Astrocyte (in vitro differentiated cells and primary cell): ENCODE data around the gene SGK1. TPM values are rescaled to one million over a fixed set of nuclear protein-coding genes. Genes with fewer than 3 reads are reported as not detected.

Source experiments
- DNase-seq: peaks from one replicate; pipeline ENCODE4 v3.0.0-alpha.2; 2010; ENCODE audit warnings: low read depth
- FAIRE-seq: peaks from 2 replicates; lab custom pipeline; 2011; peaks lifted over from hg19 to GRCh38; lab: Jason Lieb, UNC
- H2AFZ ChIP-seq: 2 replicates; pipeline ENCODE4 v1.6.0; 2012; ENCODE audit warnings: low read depth, low read length, inconsistent platforms
- H3K27ac ChIP-seq: 2 replicates; pipeline ENCODE4 v1.5.1; 2011; ENCODE audit warnings: low read depth, low read length, inconsistent platforms
- H3K27me3 ChIP-seq: 2 replicates; pipeline ENCODE4 v1.6.0; 2011; ENCODE audit warnings: low read length, inconsistent platforms; ENCODE audit not compliant: insufficient read depth
- H3K36me3 ChIP-seq: 2 replicates; pipeline ENCODE4 v1.5.1; 2011; ENCODE audit warnings: low read length, inconsistent platforms; ENCODE audit not compliant: insufficient read depth
- H3K4me1 ChIP-seq: 2 replicates; pipeline ENCODE4 v1.5.1; 2011; ENCODE audit warnings: low read length, inconsistent platforms; ENCODE audit not compliant: insufficient read depth
- H3K4me2 ChIP-seq: 2 replicates; pipeline ENCODE4 v1.6.0; 2012; ENCODE audit warnings: low read length, inconsistent platforms
- H3K4me3 ChIP-seq: 2 replicates; pipeline ENCODE4 v1.5.1; 2011; ENCODE audit warnings: low read depth, mild to moderate bottlenecking, low read length, inconsistent platforms; ENCODE audit not compliant: insufficient read depth
- H3K79me2 ChIP-seq: 2 replicates; pipeline ENCODE4 v1.6.0; 2012; ENCODE audit warnings: mild to moderate bottlenecking, low read length, inconsistent platforms; ENCODE audit not compliant: insufficient read depth
- H3K9ac ChIP-seq: 2 replicates; pipeline ENCODE4 v1.6.0; 2012; ENCODE audit warnings: mild to moderate bottlenecking, low read length, inconsistent platforms
- H3K9me3 ChIP-seq: 2 replicates; pipeline ENCODE4 v1.5.1; 2012; ENCODE audit warnings: low read depth, mild to moderate bottlenecking, low read length, inconsistent platforms; ENCODE audit not compliant: insufficient read depth
- H4K20me1 ChIP-seq: 2 replicates; pipeline ENCODE4 v1.6.0; 2012; ENCODE audit warnings: low read length, inconsistent platforms; ENCODE audit not compliant: insufficient read depth
- H3K27ac Mint-ChIP-seq: one replicate; pipeline ENCODE4 v1.8.0; 2021; ENCODE audit warnings: mild to moderate bottlenecking, mixed read lengths; ENCODE audit not compliant: unreplicated experiment
- H3K27me3 Mint-ChIP-seq: one replicate; pipeline ENCODE4 v1.8.0; 2021; ENCODE audit warnings: low read depth, mixed read lengths; ENCODE audit not compliant: unreplicated experiment
- H3K36me3 Mint-ChIP-seq: one replicate; pipeline ENCODE4 v1.8.0; 2021; ENCODE audit warnings: low read depth, mixed read lengths; ENCODE audit not compliant: unreplicated experiment
- H3K4me1 Mint-ChIP-seq: one replicate; pipeline ENCODE4 v1.8.0; 2021; ENCODE audit warnings: low read depth, mixed read lengths; ENCODE audit not compliant: unreplicated experiment
- H3K4me3 Mint-ChIP-seq: one replicate; pipeline ENCODE4 v1.8.0; 2021; ENCODE audit warnings: mild to moderate bottlenecking, moderate library complexity, mixed read lengths; ENCODE audit not compliant: unreplicated experiment
- H3K9me3 Mint-ChIP-seq: one replicate; pipeline ENCODE4 v1.8.0; 2021; ENCODE audit warnings: mild to moderate bottlenecking, mixed read lengths; ENCODE audit not compliant: unreplicated experiment
- EZH2 ChIP-seq: IDR thresholded peaks from 2 replicates; pipeline ENCODE4 v1.6.1; 2012; ENCODE audit warnings: mild to moderate bottlenecking, low read length, inconsistent platforms; ENCODE audit not compliant: insufficient read depth
- total RNA-seq: library from RNA; stranded (reverse); gene quantifications from 2 replicates; pipeline ENCODE4 v1.2.1, GENCODE V29; 2021
- TF ChIP-seq, protein P1 (sequence below): IDR thresholded peaks from 2 replicates; pipeline ENCODE4 v1.5.1; 2011; ENCODE audit warnings: low read depth, mild to moderate bottlenecking, inconsistent platforms, low read length, moderate library complexity; ENCODE audit not compliant: insufficient read depth

The SGK1 gene
- total RNA-seq, 1 donor from 2014 or later: 117 TPM

DNA sequence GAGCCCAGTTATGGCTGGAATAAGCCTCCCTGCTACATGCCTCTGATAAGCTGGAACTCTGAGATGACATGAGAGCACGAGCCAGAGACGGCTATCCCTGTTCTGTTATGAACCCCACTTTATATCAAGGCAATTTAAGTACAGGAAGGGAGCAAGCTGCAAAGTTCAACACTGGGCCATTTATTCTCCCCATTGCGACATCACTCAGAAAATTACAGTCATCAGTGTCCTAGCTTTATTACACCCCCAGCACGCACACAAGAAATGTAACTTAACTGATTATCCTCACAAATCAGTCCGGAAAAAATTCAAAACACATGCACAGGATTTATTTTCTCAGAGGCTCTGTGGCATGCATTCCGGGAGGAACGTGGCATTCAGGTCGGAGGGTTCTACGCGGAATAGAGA is 140.2 kb downstream of the SGK1 start:
- Histone ChIP-seq H3K27me3 (no peaks in the 10 kb centered on the region), H3K9me3 (no peaks in the 10 kb centered on the region), H3K27ac (peak overlapping the region; percentile 71), H3K9ac (peak overlapping the region; percentile 71), H4K20me1 (peaks cover 18% of the 10 kb centered on the region), H3K4me1 (peaks cover 28% of the 10 kb centered on the region), H2AFZ (peak overlapping the region; percentile 77), H3K4me3 (peak overlapping the region; percentile 49), H3K36me3 (peaks cover 12% of the 10 kb centered on the region), H3K4me2 (peak overlapping the region; percentile 80), H3K79me2 (peaks cover 20% of the 10 kb centered on the region)
- DNase-seq: peak; percentile 52
- TF ChIP-seq, protein P1, sequence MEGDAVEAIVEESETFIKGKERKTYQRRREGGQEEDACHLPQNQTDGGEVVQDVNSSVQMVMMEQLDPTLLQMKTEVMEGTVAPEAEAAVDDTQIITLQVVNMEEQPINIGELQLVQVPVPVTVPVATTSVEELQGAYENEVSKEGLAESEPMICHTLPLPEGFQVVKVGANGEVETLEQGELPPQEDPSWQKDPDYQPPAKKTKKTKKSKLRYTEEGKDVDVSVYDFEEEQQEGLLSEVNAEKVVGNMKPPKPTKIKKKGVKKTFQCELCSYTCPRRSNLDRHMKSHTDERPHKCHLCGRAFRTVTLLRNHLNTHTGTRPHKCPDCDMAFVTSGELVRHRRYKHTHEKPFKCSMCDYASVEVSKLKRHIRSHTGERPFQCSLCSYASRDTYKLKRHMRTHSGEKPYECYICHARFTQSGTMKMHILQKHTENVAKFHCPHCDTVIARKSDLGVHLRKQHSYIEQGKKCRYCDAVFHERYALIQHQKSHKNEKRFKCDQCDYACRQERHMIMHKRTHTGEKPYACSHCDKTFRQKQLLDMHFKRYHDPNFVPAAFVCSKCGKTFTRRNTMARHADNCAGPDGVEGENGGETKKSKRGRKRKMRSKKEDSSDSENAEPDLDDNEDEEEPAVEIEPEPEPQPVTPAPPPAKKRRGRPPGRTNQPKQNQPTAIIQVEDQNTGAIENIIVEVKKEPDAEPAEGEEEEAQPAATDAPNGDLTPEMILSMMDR: no peak
- TF ChIP-seq EZH2: no peak
- Mint-ChIP-seq H3K9me3 (no peaks in the 10 kb centered on the region), H3K36me3 (peaks cover 9% of the 10 kb centered on the region), H3K27ac (peak overlapping the region; percentile 48), H3K27me3 (no peaks in the 10 kb centered on the region), H3K4me3 (no peak overlapping the region), H3K4me1 (peaks cover 18% of the 10 kb centered on the region)
- no peak for FAIRE-seq

DNA sequence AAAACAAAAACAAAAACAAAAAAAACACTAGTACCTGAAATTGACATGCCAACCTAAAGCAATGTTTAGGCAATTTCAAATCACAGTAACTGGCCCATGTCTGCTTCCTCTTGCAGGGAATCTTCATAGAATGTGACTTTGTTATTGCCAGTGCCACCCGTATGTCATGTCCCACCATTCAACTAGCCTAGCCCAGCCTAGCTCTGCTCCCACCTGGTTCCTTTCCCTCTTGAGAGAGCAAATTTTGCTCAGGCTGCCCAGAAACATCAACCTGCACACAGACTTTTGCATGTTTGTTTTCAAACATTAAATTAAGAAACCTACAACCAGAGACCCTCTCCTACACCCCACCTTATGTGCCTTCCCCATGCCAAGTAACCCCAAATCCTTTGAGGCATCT is 140.7 kb downstream of the SGK1 start:
- no peak for FAIRE-seq
- H3K27ac Mint-ChIP-seq: no peak overlapping the region
- no peaks in the 10 kb centered on the region for H3K27me3 Mint-ChIP-seq
- H3K4me3 Mint-ChIP-seq: peak overlapping the region; percentile 27
- H3K9me3 Mint-ChIP-seq: no peaks in the 10 kb centered on the region
- Histone ChIP-seq H3K9ac (peak overlapping the region; percentile 71), H3K27me3 (no peaks in the 10 kb centered on the region), H3K79me2 (peaks cover 25% of the 10 kb centered on the region), H3K9me3 (no peaks in the 10 kb centered on the region), H3K27ac (peak overlapping the region; percentile 71), H4K20me1 (peaks cover 23% of the 10 kb centered on the region), H2AFZ (no peak overlapping the region), H3K36me3 (peaks cover 17% of the 10 kb centered on the region), H3K4me2 (peak overlapping the region; percentile 80), H3K4me3 (no peak overlapping the region), H3K4me1 (peaks cover 33% of the 10 kb centered on the region)
- no peak for DNase-seq
- peaks cover 11% of the 10 kb centered on the region for H3K36me3 Mint-ChIP-seq
- H3K4me1 Mint-ChIP-seq: peaks cover 21% of the 10 kb centered on the region
- TF ChIP-seq, protein P1: no peak
- TF ChIP-seq EZH2: no peak

DNA sequence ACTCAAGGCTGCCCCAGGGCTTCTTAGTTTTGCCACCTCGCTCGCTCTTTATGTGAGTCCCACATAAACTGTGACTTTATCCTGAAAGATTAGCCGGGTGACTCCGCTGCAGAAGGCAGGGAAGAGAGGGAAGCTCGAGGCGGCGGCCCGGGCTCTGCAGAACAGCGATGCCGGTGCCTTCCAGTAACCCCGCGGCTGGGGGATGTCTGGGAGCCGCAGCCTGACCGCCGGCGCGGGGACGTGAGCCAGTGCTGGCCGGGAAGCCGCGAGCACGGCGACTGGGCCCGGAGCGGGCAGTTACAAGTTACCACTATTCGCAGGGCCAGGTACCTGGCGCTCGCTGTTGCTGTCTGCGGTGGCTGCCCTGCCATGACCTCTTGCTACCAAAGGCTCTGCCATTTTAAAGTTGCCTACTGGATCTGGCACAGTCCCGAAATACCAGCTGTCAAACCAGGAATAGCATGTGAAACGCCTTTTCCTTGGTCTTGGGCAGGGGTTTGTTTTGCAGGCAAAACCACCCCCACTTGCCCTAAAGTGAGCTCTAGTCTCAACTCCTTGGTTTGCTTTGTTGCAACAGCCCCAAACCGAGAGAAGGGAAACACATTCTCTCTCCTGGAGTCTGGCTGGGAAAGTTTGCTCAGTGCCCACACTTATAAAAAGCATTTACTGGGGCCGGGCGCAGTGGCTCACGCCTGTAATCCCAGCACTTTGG is 141.5 kb downstream of the SGK1 start:
- H3K9me3 ChIP-seq: no peaks in the 10 kb centered on the region
- H3K9me3 Mint-ChIP-seq: no peaks in the 10 kb centered on the region
- H3K36me3 Mint-ChIP-seq: peaks cover 19% of the 10 kb centered on the region
- H3K4me3 Mint-ChIP-seq: peak overlapping the region; percentile 85
- H3K4me1 ChIP-seq: peaks cover 41% of the 10 kb centered on the region
- peak overlapping the region; percentile 93 for H3K4me2 ChIP-seq
- H4K20me1 ChIP-seq: peaks cover 31% of the 10 kb centered on the region
- H3K4me3 ChIP-seq: peak overlapping the region; percentile 95
- TF ChIP-seq, protein P1: no peak
- TF ChIP-seq EZH2: no peak
- H3K27me3 ChIP-seq: no peaks in the 10 kb centered on the region
- H3K9ac ChIP-seq: peak overlapping the region; percentile 95
- H3K4me1 Mint-ChIP-seq: peaks cover 29% of the 10 kb centered on the region
- peaks cover 33% of the 10 kb centered on the region for H3K79me2 ChIP-seq
- no peaks in the 10 kb centered on the region for H3K27me3 Mint-ChIP-seq
- H2AFZ ChIP-seq: peak overlapping the region; percentile 36
- peak overlapping the region; percentile 99 for H3K27ac Mint-ChIP-seq
- peaks cover 25% of the 10 kb centered on the region for H3K36me3 ChIP-seq
- no peak for FAIRE-seq
- H3K27ac ChIP-seq: peak overlapping the region; percentile 95
- peak; percentile 58 for DNase-seq
